ENCODE results near the gene CCSER1. TPM values are rescaled to one million over a fixed set of nuclear protein-coding genes. Genes with fewer than 3 reads are reported as not detected.
"Not testable (repeated sequence)": the region's sequence is repeated elsewhere in the genome, so short reads cannot be mapped to it uniquely, and the experiment has no call there.

Gene CCSER1
- total and polyA plus RNA-seq, 2 donors (not counting 1 experiment from before 2014, with no cell fraction given) = 10.7 to 39.5 TPM

GRCh38 chr4:90299373-90299772, 172.2 kb downstream of the CCSER1 start:
- no CpG with 5 or more reads among the region's 1 CpG for WGBS (ENCODE audit: insufficient coverage)
- DNase-seq = no peak
- Histone ChIP-seq H3K79me2 (ENCODE audit: control insufficient read depth, insufficient read depth, low read length) (peaks cover 5% of the 10 kb centered on the region), H3K9ac (ENCODE audit: low read length) (no peak overlapping the region), H3K4me1 (ENCODE audit: control insufficient read depth in 2 of 2, insufficient read depth in 2 of 2, low read length in 2 of 2) (no peaks in the 10 kb centered on the region), H3K27ac (ENCODE audit: low read length in 2 of 2) (no peak overlapping the region), H4K20me1 (ENCODE audit: control insufficient read depth, insufficient read depth, low read length, poor library complexity, severe bottlenecking) (no peaks in the 10 kb centered on the region), H3K9me3 (ENCODE audit: control extremely low read depth in 1 of 3, control insufficient read depth in 2 of 3, insufficient read depth in 1 of 3, low read length in 2 of 3) (no peaks in the 10 kb centered on the region), H3K4me2 (replicated peaks; ENCODE audit: low read depth, low read length, poor library complexity, severe bottlenecking) (no peak overlapping the region), H3K27me3 (replicated peaks in 1 of 4; ENCODE audit: control extremely low read depth in 1 of 4, control insufficient read depth in 3 of 4, insufficient read depth in 4 of 4, low read length in 3 of 4) (no peaks in the 10 kb centered on the region), H3K36me3 (replicated peaks in 1 of 2; ENCODE audit: control extremely low read depth in 1 of 2, control insufficient read depth in 1 of 2, extremely low read depth in 1 of 2, insufficient read depth in 2 of 2, low read length in 1 of 2) (no peaks in the 10 kb centered on the region), H3K4me3 (ENCODE audit: control extremely low read depth in 1 of 5, extremely low read depth in 1 of 5, insufficient read depth in 1 of 5, low read depth in 2 of 5, low read length in 4 of 5) (no peak overlapping the region), H2AFZ (ENCODE audit: insufficient read depth, low read depth, low read length, poor library complexity, severe bottlenecking) (no peak overlapping the region)
- intact Hi-C loops (cut with micrococcal nuclease) = no loop called here
- ChIA-PET POLR2A (no interaction called here), CTCF (interaction anchor here (0.6 to 1.1 kb wide), 2 partner anchors 37 to 1076 kb away, joined by 3 to 4 read pairs; no protein-coding TSS in a partner anchor)
- Mint-ChIP-seq H3K4me3 (no peak overlapping the region), H3K27ac (no peak overlapping the region), H3K27me3 (no peaks in the 10 kb centered on the region), H3K9me3 (ENCODE audit: insufficient read depth) (no peaks in the 10 kb centered on the region), H3K4me1 (no peaks in the 10 kb centered on the region)
- ATAC-seq (ENCODE audit: low read depth) = no peak
- TF ChIP-seq EZH2 (IDR thresholded peaks at IDR 0.05; ENCODE audit: borderline replicate concordance, insufficient read depth, low read depth, low read length, poor library complexity, severe bottlenecking) = no peak
- TF ChIP-seq, protein P1, sequence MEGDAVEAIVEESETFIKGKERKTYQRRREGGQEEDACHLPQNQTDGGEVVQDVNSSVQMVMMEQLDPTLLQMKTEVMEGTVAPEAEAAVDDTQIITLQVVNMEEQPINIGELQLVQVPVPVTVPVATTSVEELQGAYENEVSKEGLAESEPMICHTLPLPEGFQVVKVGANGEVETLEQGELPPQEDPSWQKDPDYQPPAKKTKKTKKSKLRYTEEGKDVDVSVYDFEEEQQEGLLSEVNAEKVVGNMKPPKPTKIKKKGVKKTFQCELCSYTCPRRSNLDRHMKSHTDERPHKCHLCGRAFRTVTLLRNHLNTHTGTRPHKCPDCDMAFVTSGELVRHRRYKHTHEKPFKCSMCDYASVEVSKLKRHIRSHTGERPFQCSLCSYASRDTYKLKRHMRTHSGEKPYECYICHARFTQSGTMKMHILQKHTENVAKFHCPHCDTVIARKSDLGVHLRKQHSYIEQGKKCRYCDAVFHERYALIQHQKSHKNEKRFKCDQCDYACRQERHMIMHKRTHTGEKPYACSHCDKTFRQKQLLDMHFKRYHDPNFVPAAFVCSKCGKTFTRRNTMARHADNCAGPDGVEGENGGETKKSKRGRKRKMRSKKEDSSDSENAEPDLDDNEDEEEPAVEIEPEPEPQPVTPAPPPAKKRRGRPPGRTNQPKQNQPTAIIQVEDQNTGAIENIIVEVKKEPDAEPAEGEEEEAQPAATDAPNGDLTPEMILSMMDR (IDR thresholded peaks at IDR 0.05) = no peak

DNA sequence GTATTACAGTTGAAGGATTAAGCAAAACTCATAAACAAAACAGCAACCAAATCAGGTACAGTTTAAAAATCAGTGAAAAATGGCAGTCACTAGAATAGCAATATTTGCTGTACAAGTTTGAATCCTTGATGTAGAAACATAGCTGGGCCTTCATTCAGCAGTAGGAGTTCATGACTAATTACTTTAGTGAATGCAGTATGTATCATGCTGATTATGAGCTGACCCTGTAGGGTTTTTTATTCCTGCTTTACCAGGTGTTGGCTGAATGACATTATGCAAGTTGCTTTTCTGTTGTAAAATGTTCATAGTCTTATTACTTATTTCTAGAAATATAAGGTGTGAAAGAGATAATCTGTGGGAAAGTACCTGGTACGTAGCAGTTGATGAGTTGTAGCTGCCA, 179.6 kb downstream of the CCSER1 start:
- no peaks in the 10 kb centered on the region for H3K79me2 ChIP-seq (ENCODE audit: control insufficient read depth, insufficient read depth, low read length)
- H3K27ac ChIP-seq (ENCODE audit: low read length in 2 of 2) = no peak overlapping the region
- WGBS (ENCODE audit: insufficient coverage) = no CpG with 5 or more reads among the region's 1 CpG
- no peak for ATAC-seq (ENCODE audit: low read depth)
- Mint-ChIP-seq H3K4me3 (no peak overlapping the region), H3K27ac (no peak overlapping the region), H3K4me1 (no peaks in the 10 kb centered on the region), H3K9me3 (ENCODE audit: insufficient read depth) (no peaks in the 10 kb centered on the region), H3K27me3 (no peaks in the 10 kb centered on the region)
- TF ChIP-seq, protein P1 (IDR thresholded peaks at IDR 0.05) = no peak
- no peak overlapping the region for H3K4me3 ChIP-seq (ENCODE audit: control extremely low read depth in 1 of 5, extremely low read depth in 1 of 5, insufficient read depth in 1 of 5, low read depth in 2 of 5, low read length in 4 of 5)
- H3K4me2 ChIP-seq (replicated peaks; ENCODE audit: low read depth, low read length, poor library complexity, severe bottlenecking) = no peak overlapping the region
- no peaks in the 10 kb centered on the region for H3K36me3 ChIP-seq (replicated peaks in 1 of 2; ENCODE audit: control extremely low read depth in 1 of 2, control insufficient read depth in 1 of 2, extremely low read depth in 1 of 2, insufficient read depth in 2 of 2, low read length in 1 of 2)
- H2AFZ ChIP-seq (ENCODE audit: insufficient read depth, low read depth, low read length, poor library complexity, severe bottlenecking) = no peak overlapping the region
- CTCF ChIA-PET = no interaction called here
- no peaks in the 10 kb centered on the region for H3K9me3 ChIP-seq (ENCODE audit: control extremely low read depth in 1 of 3, control insufficient read depth in 2 of 3, insufficient read depth in 1 of 3, low read length in 2 of 3)
- intact Hi-C loops (cut with micrococcal nuclease) = no loop called here
- H3K9ac ChIP-seq (ENCODE audit: low read length) = no peak overlapping the region
- no peaks in the 10 kb centered on the region for H4K20me1 ChIP-seq (ENCODE audit: control insufficient read depth, insufficient read depth, low read length, poor library complexity, severe bottlenecking)
- POLR2A ChIA-PET = no interaction called here
- no peaks in the 10 kb centered on the region for H3K4me1 ChIP-seq (ENCODE audit: control insufficient read depth in 2 of 2, insufficient read depth in 2 of 2, low read length in 2 of 2)
- H3K27me3 ChIP-seq (replicated peaks in 1 of 4; ENCODE audit: control extremely low read depth in 1 of 4, control insufficient read depth in 3 of 4, insufficient read depth in 4 of 4, low read length in 3 of 4) = no peaks in the 10 kb centered on the region
- DNase-seq = no peak

DNA sequence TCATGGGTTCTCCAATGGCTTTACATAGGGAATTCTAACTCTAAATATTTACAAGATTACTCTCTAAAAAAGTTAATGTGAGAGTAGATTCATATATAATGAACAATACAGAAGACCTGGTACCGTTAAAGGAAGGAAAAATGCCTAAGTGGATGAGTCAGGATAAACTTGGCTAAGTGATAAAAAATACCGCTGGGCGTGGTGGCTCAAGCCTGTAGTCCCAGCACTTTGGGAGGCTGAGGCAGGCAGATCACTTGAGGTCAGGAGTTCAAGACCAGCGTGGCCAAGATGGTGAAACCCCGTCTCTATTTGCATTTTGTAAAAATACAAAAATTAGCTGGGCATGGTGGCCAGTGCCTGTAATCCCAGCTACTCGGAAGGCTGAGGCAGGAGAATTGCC, 189.9 kb downstream of the CCSER1 start:
- WGBS (ENCODE audit: insufficient coverage) = 87% methylated on average over 5 of the region's 6 CpGs
- ATAC-seq (ENCODE audit: low read depth); H3K4me1 ChIP-seq (ENCODE audit: control insufficient read depth in 2 of 2, insufficient read depth in 2 of 2, low read length in 2 of 2); H3K36me3 ChIP-seq (replicated peaks in 1 of 2; ENCODE audit: control extremely low read depth in 1 of 2, control insufficient read depth in 1 of 2, extremely low read depth in 1 of 2, insufficient read depth in 2 of 2, low read length in 1 of 2); H3K4me3 Mint-ChIP-seq; H3K4me2 ChIP-seq (replicated peaks; ENCODE audit: low read depth, low read length, poor library complexity, severe bottlenecking); H3K27ac ChIP-seq (ENCODE audit: low read length in 2 of 2); H4K20me1 ChIP-seq (ENCODE audit: control insufficient read depth, insufficient read depth, low read length, poor library complexity, severe bottlenecking); H3K4me3 ChIP-seq (ENCODE audit: control extremely low read depth in 1 of 5, extremely low read depth in 1 of 5, insufficient read depth in 1 of 5, low read depth in 2 of 5, low read length in 4 of 5); CTCF ChIA-PET; H2AFZ ChIP-seq (ENCODE audit: insufficient read depth, low read depth, low read length, poor library complexity, severe bottlenecking); H3K9me3 ChIP-seq (ENCODE audit: control extremely low read depth in 1 of 3, control insufficient read depth in 2 of 3, insufficient read depth in 1 of 3, low read length in 2 of 3); POLR2A ChIA-PET; H3K79me2 ChIP-seq (ENCODE audit: control insufficient read depth, insufficient read depth, low read length); intact Hi-C loops (cut with micrococcal nuclease); H3K9me3 Mint-ChIP-seq (ENCODE audit: insufficient read depth); DNase-seq; H3K9ac ChIP-seq (ENCODE audit: low read length); H3K4me1 Mint-ChIP-seq; H3K27ac Mint-ChIP-seq; H3K27me3 Mint-ChIP-seq; H3K27me3 ChIP-seq (replicated peaks in 1 of 4; ENCODE audit: control extremely low read depth in 1 of 4, control insufficient read depth in 3 of 4, insufficient read depth in 4 of 4, low read length in 3 of 4): not testable (repeated sequence)

Measured in B cell (primary cell).